Measurements from ENCODE around the gene FLOT1. TPM values are rescaled to one million over a fixed set of nuclear protein-coding genes. Genes with fewer than 3 reads are reported as not detected.

The FLOT1 gene
- total and polyA plus RNA-seq, 2 of the 13 experiments (the other 11 are each of a cell fraction or from before 2014, with no cell fraction given): 82.3 to 130 TPM

- TF ChIP-seq MEIS1 (CRISPR knock-in tag; IDR thresholded peaks at IDR 0.05; ENCODE audit: borderline replicate concordance) (no peak), FOXJ3 (CRISPR knock-in tag; IDR thresholded peaks at IDR 0.05; ENCODE audit: borderline replicate concordance) (no peak), NFIB (CRISPR knock-in tag; IDR thresholded peaks at IDR 0.05; ENCODE audit: borderline replicate concordance) (0 out of 2 replicates have a peak, but pooled peaks have one; percentile 80), HOMEZ (CRISPR knock-in tag; IDR thresholded peaks at IDR 0.05; ENCODE audit: low read depth) (0 out of 2 replicates have a peak, but pooled peaks have one; percentile 45), SOX13 (IDR thresholded peaks at IDR 0.05) (no peak), SOX13 (CRISPR knock-in tag; conservative IDR thresholded peaks at IDR 0.05 in 1 of 2, IDR thresholded peaks at IDR 0.05 in 1 of 2) (peak in 1 of 2 experiments; percentile 81; a peak in 2 of 4 replicates), NFYB (CRISPR knock-in tag; IDR thresholded peaks at IDR 0.05) (no peak), EHMT2 (IDR thresholded peaks at IDR 0.05; ENCODE audit: borderline replicate concordance, low read depth, low read length) (0 out of 2 replicates have a peak, but pooled peaks have one; percentile 39), NONO (IDR thresholded peaks at IDR 0.05) (no peak), NONO (CRISPR knock-in tag; conservative IDR thresholded peaks at IDR 0.05) (no peak), HHEX (CRISPR knock-in tag; IDR thresholded peaks at IDR 0.05) (no peak), MAFK (conservative IDR thresholded peaks at IDR 0.05 in 1 of 2, IDR thresholded peaks at IDR 0.05 in 1 of 2; ENCODE audit: low read length in 2 of 2) (peak; percentile 72 to 85), ZNF230 (CRISPR knock-in tag; IDR thresholded peaks at IDR 0.05) (no peak)
- TF ChIP-seq, protein P1, sequence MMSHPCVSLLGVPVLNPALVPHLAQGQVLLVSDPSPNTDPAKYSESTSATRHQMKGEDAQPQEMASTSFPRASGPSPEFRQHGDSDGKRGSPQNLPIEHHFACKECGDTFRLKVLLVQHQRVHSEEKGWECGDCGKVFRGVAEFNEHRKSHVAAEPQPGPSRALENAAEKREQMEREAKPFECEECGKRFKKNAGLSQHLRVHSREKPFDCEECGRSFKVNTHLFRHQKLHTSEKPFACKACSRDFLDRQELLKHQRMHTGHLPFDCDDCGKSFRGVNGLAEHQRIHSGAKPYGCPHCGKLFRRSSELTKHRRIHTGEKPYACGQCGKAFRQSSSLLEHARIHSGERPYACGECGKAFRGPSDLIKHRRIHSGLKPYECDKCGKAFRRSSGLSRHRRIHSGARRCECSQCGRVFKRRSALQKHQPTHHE (CRISPR knock-in tag; IDR thresholded peaks at IDR 0.05; ENCODE audit: borderline replicate concordance): no peak
- TF ChIP-seq, protein P2, sequence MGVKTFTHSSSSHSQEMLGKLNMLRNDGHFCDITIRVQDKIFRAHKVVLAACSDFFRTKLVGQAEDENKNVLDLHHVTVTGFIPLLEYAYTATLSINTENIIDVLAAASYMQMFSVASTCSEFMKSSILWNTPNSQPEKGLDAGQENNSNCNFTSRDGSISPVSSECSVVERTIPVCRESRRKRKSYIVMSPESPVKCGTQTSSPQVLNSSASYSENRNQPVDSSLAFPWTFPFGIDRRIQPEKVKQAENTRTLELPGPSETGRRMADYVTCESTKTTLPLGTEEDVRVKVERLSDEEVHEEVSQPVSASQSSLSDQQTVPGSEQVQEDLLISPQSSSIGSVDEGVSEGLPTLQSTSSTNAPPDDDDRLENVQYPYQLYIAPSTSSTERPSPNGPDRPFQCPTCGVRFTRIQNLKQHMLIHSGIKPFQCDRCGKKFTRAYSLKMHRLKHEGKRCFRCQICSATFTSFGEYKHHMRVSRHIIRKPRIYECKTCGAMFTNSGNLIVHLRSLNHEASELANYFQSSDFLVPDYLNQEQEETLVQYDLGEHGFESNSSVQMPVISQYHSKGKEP (CRISPR knock-in tag; IDR thresholded peaks at IDR 0.05): no peak
- TF ChIP-seq, protein P3, sequence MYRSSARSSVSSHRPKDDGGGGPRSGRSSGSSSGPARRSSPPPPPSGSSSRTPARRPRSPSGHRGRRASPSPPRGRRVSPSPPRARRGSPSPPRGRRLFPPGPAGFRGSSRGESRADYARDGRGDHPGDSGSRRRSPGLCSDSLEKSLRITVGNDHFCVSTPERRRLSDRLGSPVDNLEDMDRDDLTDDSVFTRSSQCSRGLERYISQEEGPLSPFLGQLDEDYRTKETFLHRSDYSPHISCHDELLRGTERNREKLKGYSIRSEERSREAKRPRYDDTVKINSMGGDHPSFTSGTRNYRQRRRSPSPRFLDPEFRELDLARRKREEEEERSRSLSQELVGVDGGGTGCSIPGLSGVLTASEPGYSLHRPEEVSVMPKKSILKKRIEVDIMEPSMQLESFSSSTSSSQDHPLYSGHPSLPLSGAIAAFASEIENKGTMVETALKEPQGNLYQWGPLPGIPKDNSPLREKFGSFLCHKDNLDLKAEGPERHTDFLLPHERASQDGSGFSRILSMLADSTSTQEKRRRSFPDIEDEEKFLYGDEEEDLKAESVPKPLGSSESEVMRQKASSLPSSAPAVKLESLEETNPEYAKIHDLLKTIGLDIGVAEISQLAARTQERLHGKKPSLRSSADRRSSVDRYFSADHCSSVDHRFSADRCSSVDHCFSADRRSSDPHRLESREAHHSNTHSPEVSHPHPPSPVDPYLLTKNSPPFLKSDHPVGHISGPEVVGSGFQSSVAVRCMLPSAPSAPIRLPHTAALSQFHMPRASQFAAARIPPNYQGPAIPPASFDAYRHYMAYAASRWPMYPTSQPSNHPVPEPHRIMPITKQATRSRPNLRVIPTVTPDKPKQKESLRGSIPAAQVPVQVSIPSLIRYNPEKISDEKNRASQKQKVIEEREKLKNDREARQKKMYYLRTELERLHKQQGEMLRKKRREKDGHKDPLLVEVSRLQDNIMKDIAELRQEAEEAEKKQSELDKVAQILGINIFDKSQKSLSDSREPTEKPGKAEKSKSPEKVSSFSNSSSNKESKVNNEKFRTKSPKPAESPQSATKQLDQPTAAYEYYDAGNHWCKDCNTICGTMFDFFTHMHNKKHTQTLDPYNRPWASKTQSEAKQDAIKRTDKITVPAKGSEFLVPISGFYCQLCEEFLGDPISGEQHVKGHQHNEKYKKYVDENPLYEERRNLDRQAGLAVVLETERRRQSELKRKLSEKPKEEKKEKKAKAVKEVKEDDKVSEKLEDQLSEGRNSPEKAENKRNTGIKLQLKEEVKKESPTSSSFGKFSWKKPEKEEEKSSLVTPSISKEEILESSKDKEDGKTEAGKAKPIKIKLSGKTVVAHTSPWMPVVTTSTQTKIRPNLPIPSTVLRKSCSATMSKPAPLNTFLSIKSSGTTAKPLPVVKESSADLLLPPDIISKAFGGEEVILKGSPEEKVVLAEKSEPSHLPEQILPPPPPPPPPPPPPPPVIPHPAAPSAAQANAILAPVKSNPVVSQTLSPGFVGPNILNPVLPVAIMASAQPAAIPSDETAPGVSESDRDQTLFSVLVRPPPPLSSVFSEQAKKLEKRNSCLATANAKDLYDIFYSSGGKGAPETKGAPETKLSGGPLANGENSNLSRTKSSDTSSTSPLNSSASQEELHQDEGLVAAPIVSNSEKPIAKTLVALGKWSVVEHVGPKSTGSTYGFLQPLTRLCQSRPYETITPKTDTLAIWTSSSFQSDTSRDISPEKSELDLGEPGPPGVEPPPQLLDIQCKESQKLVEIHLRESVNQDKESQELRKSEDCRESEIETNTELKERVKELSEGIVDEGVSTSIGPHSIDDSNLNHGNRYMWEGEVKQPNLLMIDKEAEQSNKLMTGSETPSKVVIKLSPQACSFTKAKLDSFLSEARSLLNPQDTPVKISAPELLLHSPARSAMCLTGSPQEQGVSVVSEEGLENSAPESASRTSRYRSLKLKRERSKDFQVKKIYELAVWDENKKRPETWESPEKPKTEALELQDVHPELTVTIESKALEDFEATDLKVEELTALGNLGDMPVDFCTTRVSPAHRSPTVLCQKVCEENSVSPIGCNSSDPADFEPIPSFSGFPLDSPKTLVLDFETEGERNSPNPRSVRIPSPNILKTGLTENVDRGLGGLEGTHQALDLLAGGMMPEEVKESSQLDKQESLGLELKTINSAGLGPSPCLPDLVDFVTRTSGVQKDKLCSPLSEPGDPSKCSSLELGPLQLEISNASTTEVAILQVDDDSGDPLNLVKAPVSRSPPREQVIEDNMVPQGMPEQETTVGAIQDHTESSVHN (CRISPR knock-in tag; IDR thresholded peaks at IDR 0.05): peak; percentile 48; the same call in 1 of the 2 replicates
Observed at GRCh38 chr6:30759575-30760239, 17.2 kb upstream of the FLOT1 start (continued).
